A375 (cell line): ENCODE data around the gene RAB31. TPM values are rescaled to one million over a fixed set of nuclear protein-coding genes. Genes with fewer than 3 reads are reported as not detected.

Experiments
- small RNA-seq: library from RNA; depleted of rRNA; stranded (forward); fragments of <200 nt; gene quantifications from one replicate; pipeline ENCODE3, GENCODE V24; 2014
- total RNA-seq: library from RNA; depleted of rRNA; stranded (reverse); fragments of >200 nt; shearing (Covaris generic); gene quantifications from 2 replicates; pipeline ENCODE4 v1.2.3, GENCODE V29; 2014; rRNA removed

RAB31 gene, protein sequence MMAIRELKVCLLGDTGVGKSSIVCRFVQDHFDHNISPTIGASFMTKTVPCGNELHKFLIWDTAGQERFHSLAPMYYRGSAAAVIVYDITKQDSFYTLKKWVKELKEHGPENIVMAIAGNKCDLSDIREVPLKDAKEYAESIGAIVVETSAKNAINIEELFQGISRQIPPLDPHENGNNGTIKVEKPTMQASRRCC
- total RNA-seq, result 5.0 and 6.8 TPM in 2 replicates

DNA sequence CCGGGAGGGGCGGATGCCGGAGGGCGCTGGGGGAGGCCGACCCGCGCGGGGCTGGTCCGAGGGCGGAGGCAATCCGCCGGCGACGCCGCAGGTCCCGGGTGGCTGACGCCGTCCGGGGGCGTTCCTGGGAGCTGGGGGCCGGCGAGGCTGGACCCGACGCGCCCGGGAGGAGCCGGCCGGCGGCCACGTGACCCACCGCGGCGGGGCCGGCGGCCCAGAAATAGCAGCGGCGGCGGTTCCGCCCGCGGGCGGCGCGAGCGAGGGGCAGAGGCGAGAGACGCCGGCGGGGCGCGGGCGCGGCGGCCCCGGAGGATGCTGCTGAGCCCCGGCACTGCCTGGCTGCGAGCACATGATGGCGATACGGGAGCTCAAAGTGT, at the start of gene RAB31:
RAB31 (plus strand) TSS at position 245 of the 377 bp plus-strand sequence; CDS start at position 350, 105 bp downstream.

DNA sequence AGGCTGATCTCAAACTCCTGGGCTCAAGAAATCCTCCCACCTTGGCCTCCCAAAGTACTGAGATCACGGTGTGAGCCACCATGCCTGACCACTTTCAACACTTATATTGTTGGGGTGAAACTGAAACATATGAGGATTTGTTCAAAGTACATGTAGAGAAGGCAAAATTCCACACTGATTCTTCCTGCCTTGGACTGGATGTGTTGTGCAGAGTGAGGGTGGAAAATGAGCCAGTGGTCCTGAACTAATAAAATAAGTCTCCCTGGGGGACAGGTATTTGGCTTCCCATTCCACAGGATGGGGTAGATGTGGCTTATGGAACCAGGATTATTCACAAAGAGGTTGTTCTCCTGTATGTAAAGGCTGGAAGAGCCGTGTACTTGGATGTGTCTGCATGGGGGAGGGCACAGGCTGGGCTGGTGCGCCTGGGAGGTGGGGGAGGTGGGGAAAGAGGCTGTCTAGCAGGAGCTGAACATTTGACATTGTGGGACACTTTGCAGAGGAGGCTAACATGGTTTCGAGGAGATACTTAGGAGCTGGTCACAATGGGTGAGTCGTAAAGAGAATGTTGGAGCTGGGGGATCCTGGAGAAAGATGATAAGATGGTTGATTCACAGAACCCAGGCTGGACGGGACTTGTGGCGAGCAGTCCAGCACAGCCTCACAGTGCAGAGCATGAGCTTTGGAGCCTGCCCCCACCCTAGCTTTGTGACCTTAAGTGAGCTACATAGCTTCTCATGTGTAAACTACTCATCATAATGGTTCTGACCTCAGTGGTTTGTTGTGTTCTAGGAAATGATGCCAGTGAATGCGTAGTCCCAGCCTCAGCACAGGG, 177.3 kb downstream of the RAB31 start, which contains the start of gene TXNDC2:
TXNDC2 (plus strand) TSS at position 804 of the 835 bp plus-strand sequence. CDS start 708 bp downstream, outside the sequence.

Small RNA genes within 50 kb of the gene (small RNA-seq; reads per million reads assigned to genes)
- gene RN7SL862P (not detected), gene RNA5SP449 (0.25 reads per million)

Other genes with a start within 250 kb of the RAB31 start
- gene RALBP1, start 232.8 kb upstream of the RAB31 start, total RNA-seq, result 30.6 TPM in 2 replicates
- 17.5 and 38.8 TPM in 2 replicates for gene PPP4R1, start 93.7 kb upstream of the RAB31 start, total RNA-seq
- gene TXNDC2, start 177.7 kb downstream of the RAB31 start, total RNA-seq, result 0.08 TPM in 1 of 2 replicates, not detected in the other
- 152 and 162 TPM in 2 replicates for gene VAPA, start 205.7 kb downstream of the RAB31 start, total RNA-seq